Esophagus squamous epithelium (tissue), 5 donors: ENCODE results near the gene ASPRV1. TPM values are rescaled to one million over a fixed set of nuclear protein-coding genes. Genes with fewer than 3 reads are reported as not detected.

ENCODE experiments used
- DNase-seq: peaks from one replicate; lab custom pipeline; 2025; lab: John Stamatoyannopoulos, UW
- H3K27ac ChIP-seq, 4 donors: fragments of 200-600 bp; sonication (generic); one replicate each; pipeline ENCODE4 v1.5.1; 2016 to 2019; ENCODE audit warnings: mild to moderate bottlenecking in 1 of 4
- H3K27me3 ChIP-seq, 4 donors: fragments of 200-600 bp; sonication (generic); 1 replicate in 3 of 4; 2 replicates in 1 of 4; pipeline versions ENCODE4 v1.5.1 to v1.6.0; 2017 to 2021; ENCODE audit warnings: antibody characterized with exemption in 1 of 4
- H3K36me3 ChIP-seq, 3 donors: fragments of 200-600 bp; sonication (generic); one replicate each; pipeline ENCODE4 v1.5.1; 2016 to 2019
- H3K4me1 ChIP-seq, 3 donors: fragments of 200-600 bp; sonication (generic); one replicate each; pipeline ENCODE4 v1.5.1; 2017 to 2019
- H3K4me3 ChIP-seq, 4 donors: fragments of 200-600 bp; sonication (generic); 1 replicate in 3 of 4; 2 replicates in 1 of 4; pipeline ENCODE4 v1.5.1; 2016 to 2019; ENCODE audit warnings: mild to moderate bottlenecking in 2 of 4, moderate library complexity in 1 of 4
- H3K9me3 ChIP-seq, 3 donors: fragments of 200-600 bp; sonication (generic); one replicate each; pipeline ENCODE4 v1.5.1; 2016 to 2019
- POLR2A ChIP-seq, 4 donors: fragments of 450-650 bp; IDR thresholded peaks; one replicate each; pipeline ENCODE4 v1.6.1; 2017; ENCODE audit warnings: antibody characterized with exemption in 4 of 4, mild to moderate bottlenecking in 4 of 4, moderate library complexity in 3 of 4
- WGBS, 2 donors: methylation state at CpG; one replicate each; pipeline ENCODE4 v1.1.5; 2018; 5-methylcytosine and 5-hydroxymethylcytosine counted together
- intact Hi-C: fragments of 100-400 bp; cut with DNase I; formaldehyde crosslinking; loops from one replicate; pipeline ENCODE4 v1.15.0; 2022
- total RNA-seq, 4 donors: library from RNA; depleted of rRNA; stranded (reverse); fragments of >200 nt; gene quantifications; one replicate each; pipeline ENCODE4 v1.1.0, GENCODE V29; 2016
- TF ChIP-seq, protein P1 (sequence below), 6 experiments: fragments of 450-650 bp in 4 of 6; fragments of 200-600 bp in 2 of 6; sonication (generic) in 2 of 6; IDR thresholded peaks; one replicate each; pipeline ENCODE4 v1.5.1; 2016 to 2019; ENCODE audit warnings: antibody characterized with exemption in 6 of 6, mild to moderate bottlenecking in 4 of 6, moderate library complexity in 4 of 6
- donor health status: DM: yes; HTN: yes; CAD: no.

ASPRV1 gene
- total RNA-seq, 4 donors from 2014 or later: 0.18 to 1.5 (median 0.34) TPM

- TF ChIP-seq POLR2A (IDR thresholded peaks at IDR 0.05): no peak
- TF ChIP-seq, protein P1, sequence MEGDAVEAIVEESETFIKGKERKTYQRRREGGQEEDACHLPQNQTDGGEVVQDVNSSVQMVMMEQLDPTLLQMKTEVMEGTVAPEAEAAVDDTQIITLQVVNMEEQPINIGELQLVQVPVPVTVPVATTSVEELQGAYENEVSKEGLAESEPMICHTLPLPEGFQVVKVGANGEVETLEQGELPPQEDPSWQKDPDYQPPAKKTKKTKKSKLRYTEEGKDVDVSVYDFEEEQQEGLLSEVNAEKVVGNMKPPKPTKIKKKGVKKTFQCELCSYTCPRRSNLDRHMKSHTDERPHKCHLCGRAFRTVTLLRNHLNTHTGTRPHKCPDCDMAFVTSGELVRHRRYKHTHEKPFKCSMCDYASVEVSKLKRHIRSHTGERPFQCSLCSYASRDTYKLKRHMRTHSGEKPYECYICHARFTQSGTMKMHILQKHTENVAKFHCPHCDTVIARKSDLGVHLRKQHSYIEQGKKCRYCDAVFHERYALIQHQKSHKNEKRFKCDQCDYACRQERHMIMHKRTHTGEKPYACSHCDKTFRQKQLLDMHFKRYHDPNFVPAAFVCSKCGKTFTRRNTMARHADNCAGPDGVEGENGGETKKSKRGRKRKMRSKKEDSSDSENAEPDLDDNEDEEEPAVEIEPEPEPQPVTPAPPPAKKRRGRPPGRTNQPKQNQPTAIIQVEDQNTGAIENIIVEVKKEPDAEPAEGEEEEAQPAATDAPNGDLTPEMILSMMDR (IDR thresholded peaks at IDR 0.05): no peak
- peaks cover 18 to 75% (median 21%) of the 10 kb centered on the region in 3 donors for H3K36me3 ChIP-seq
- intact Hi-C loops: no loop called here
- no peak overlapping the region for H3K27ac ChIP-seq
- H3K4me3 ChIP-seq: no peak overlapping the region
- H3K4me1 ChIP-seq: peaks cover 0 to 26% (median 10%) of the 10 kb centered on the region in 3 donors
- H3K9me3 ChIP-seq: no peaks in the 10 kb centered on the region
- no peaks in the 10 kb centered on the region for H3K27me3 ChIP-seq
- WGBS, 2 donors: 96 to 100% methylated on average over 3 to 4 of the region's 5 CpGs
- DNase-seq: no peak
Observed at GRCh38 chr2:69935011-69935410, 26.4 kb downstream of the ASPRV1 start.

- intact Hi-C loops: no loop called here
- 55 to 56% methylated on average over 1 of the region's 1 CpG for WGBS, 2 donors
- Histone ChIP-seq H3K4me1 (peaks cover 0 to 26% (median 10%) of the 10 kb centered on the region in 3 donors), H3K9me3 (no peaks in the 10 kb centered on the region), H3K4me3 (no peak overlapping the region), H3K27me3 (no peaks in the 10 kb centered on the region), H3K27ac (peak overlapping the region in 2 of 4 donors; percentile 52), H3K36me3 (peaks cover 18 to 73% (median 21%) of the 10 kb centered on the region in 3 donors)
- no peak for DNase-seq
- TF ChIP-seq, protein P1 (IDR thresholded peaks at IDR 0.05): no peak
- TF ChIP-seq POLR2A (IDR thresholded peaks at IDR 0.05): no peak
Observed at GRCh38 chr2:69934614-69934908, 26.9 kb downstream of the ASPRV1 start.

DNA sequence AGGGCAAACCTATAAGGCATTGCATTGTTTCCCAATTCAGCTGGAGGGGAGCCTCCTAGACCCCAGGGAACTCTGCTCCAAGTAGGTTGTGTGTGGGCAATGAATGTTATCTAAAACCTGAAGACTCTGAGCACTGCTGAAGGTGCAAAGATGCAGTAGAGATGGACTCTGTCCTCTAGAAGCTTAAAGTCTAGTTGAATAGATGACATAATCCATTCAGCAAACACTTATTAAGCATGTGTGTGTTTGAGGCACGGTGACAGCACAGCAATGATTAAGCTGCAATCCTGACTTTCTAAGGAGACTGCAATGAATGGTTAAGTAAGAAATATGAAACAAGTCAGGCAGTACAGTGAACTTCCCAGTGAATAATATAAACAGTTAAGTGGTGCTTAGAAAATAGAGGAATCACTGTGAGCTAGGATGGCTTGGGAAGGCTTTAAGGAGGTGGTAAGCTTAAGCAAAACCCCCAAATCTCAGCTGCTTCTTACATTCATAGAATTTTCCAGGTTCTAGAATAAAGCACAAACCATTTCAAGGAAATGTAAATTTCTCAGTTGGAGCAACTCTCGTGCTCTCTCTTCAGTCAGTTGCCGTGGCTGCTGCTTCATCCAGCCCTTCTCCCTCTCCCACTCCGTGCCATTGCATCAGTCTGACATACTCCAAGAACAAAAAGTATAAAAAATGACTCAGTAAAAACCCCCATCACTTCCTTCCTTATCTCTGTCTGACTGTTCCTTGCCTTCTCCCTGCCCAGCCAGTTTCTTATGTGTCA, 27.4 kb downstream of the ASPRV1 start:
- no peaks in the 10 kb centered on the region for H3K27me3 ChIP-seq
- TF ChIP-seq, protein P1 (IDR thresholded peaks at IDR 0.05): no peak
- TF ChIP-seq POLR2A (IDR thresholded peaks at IDR 0.05): no peak
- peak overlapping the region; percentile 39 to 52 (median 52) for H3K27ac ChIP-seq
- 13 to 28% methylated on average over 4 of the region's 4 CpGs for WGBS, 2 donors
- H3K9me3 ChIP-seq: no peaks in the 10 kb centered on the region
- intact Hi-C loops: no loop called here
- no peak overlapping the region for H3K4me3 ChIP-seq
- DNase-seq: no peak
- peaks cover 18 to 73% (median 21%) of the 10 kb centered on the region in 3 donors for H3K36me3 ChIP-seq
- peaks cover 0 to 26% (median 10%) of the 10 kb centered on the region in 3 donors for H3K4me1 ChIP-seq

GRCh38 chr2:69933254-69933828, 28.1 kb downstream of the ASPRV1 start:
- TF ChIP-seq POLR2A (IDR thresholded peaks at IDR 0.05): no peak
- TF ChIP-seq, protein P1 (IDR thresholded peaks at IDR 0.05): no peak
- Histone ChIP-seq H3K27me3 (no peaks in the 10 kb centered on the region), H3K4me1 (peaks cover 0 to 26% (median 10%) of the 10 kb centered on the region in 3 donors), H3K9me3 (no peaks in the 10 kb centered on the region), H3K4me3 (no peak overlapping the region), H3K36me3 (peaks cover 16 to 73% (median 18%) of the 10 kb centered on the region in 3 donors), H3K27ac (peak overlapping the region; percentile 38 to 52 (median 45))
- intact Hi-C loops: no loop called here
- no peak for DNase-seq

DNA sequence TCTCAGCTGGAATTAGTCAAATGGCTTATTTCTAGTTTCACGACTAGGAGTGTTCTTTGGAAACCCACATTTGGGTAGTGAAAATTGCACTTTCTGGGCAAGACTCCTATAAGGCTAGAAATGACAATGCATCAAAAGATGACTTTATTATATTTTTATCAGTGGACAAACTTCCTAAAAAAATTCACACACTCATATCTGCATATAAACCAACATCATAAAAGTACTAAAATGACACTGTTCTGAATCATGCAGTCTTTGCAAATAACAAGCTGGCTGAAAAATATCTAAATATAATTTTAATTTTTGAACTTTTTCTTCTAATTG, 28.9 kb downstream of the ASPRV1 start:
- Histone ChIP-seq H3K4me3 (no peak overlapping the region), H3K36me3 (peaks cover 8 to 71% (median 13%) of the 10 kb centered on the region in 3 donors), H3K9me3 (no peaks in the 10 kb centered on the region), H3K27ac (peak overlapping the region in 1 of 4 donors; percentile 38), H3K27me3 (no peaks in the 10 kb centered on the region), H3K4me1 (peaks cover 0 to 26% (median 10%) of the 10 kb centered on the region in 3 donors)
- 60 to 77% methylated on average over 1 of the region's 1 CpG for WGBS, 2 donors
- intact Hi-C loops: no loop called here
- TF ChIP-seq POLR2A (IDR thresholded peaks at IDR 0.05): no peak
- TF ChIP-seq, protein P1 (IDR thresholded peaks at IDR 0.05): no peak
- no peak for DNase-seq
